ENCODE results near the gene SPINK1. TPM values are rescaled to one million over a fixed set of nuclear protein-coding genes. Genes with fewer than 3 reads are reported as not detected.
A peak's percentile ranks its signal among the peaks of the same experiment; 100 is the strongest.

Gene SPINK1
- total RNA-seq, 4 donors from 2014 or later, result 22.5 to 317 (median 54.1) TPM; not detected in 1

- in situ Hi-C loops (cut with MboI; ENCODE audit: low pct_ligation_motif_present in 1 of 4, low pct_unique_long_range_greater_than_20kb in 1 of 4, low sequenced_read_pairs in 3 of 4), result loop anchor here in 2 of 4 donors (25.0 kb wide), 1 partner anchor 254 kb away; no protein-coding TSS in a partner anchor
These were observed 27.1 kb upstream of the SPINK1 start for GRCh38 chr5:147858565-147858964.

GRCh38 chr5:147857302-147858129 is 26.0 kb upstream of the SPINK1 start:
- no peaks in the 10 kb centered on the region for H3K9me3 ChIP-seq
- in situ Hi-C loops (cut with MboI; ENCODE audit: low pct_ligation_motif_present in 1 of 4, low pct_unique_long_range_greater_than_20kb in 1 of 4, low sequenced_read_pairs in 3 of 4), result loop anchor here in 2 of 4 donors (25.0 kb wide), 1 partner anchor 255 kb away; no protein-coding TSS in a partner anchor

More at GRCh38 chr5:147858565-147858964, 27.1 kb upstream of the SPINK1 start:
- H3K36me3 ChIP-seq, result no peaks in the 10 kb centered on the region
- H3K27me3 ChIP-seq, result no peaks in the 10 kb centered on the region
- peaks cover 0 to 11% (median 5%) of the 10 kb centered on the region in 4 donors for H3K4me1 ChIP-seq
- H3K4me3 ChIP-seq, result no peak overlapping the region
- intact Hi-C loops (cut with DNase I; ENCODE audit: low total_unique reads), result no loop called here
- no peak for TF ChIP-seq POLR2A (IDR thresholded peaks at IDR 0.05)
- TF ChIP-seq POLR2AphosphoS5 (IDR thresholded peaks at IDR 0.05), result no peak
- no peak for TF ChIP-seq EP300 (IDR thresholded peaks at IDR 0.05; ENCODE audit: low read depth)
- no peak for TF ChIP-seq CTCF (IDR thresholded peaks at IDR 0.05)
- DNase-seq, result no peak
- no peaks in the 10 kb centered on the region for H3K9me3 ChIP-seq
- 59% methylated on average over 1 of the region's 1 CpG; no CpG with 5 or more reads in 1 of the 2 donors for WGBS, 2 donors (ENCODE audit: low coverage in 1 of 2)
- H3K27ac ChIP-seq, result no peak overlapping the region

GRCh38 chr5:147856801-147857200 is 25.3 kb upstream of the SPINK1 start:
- no peaks in the 10 kb centered on the region for H3K9me3 ChIP-seq
- TF ChIP-seq POLR2AphosphoS5 (IDR thresholded peaks at IDR 0.05), result no peak
- TF ChIP-seq EP300 (IDR thresholded peaks at IDR 0.05; ENCODE audit: low read depth), result no peak
- no peak for TF ChIP-seq CTCF (IDR thresholded peaks at IDR 0.05)
- TF ChIP-seq POLR2A (IDR thresholded peaks at IDR 0.05), result no peak
- no peaks in the 10 kb centered on the region for H3K36me3 ChIP-seq
- no peak for DNase-seq
- no peaks in the 10 kb centered on the region for H3K27me3 ChIP-seq
- in situ Hi-C loops (cut with MboI; ENCODE audit: low pct_ligation_motif_present in 1 of 4, low pct_unique_long_range_greater_than_20kb in 1 of 4, low sequenced_read_pairs in 3 of 4) (loop anchor here in 2 of 4 donors (25.0 kb wide), 1 partner anchor 256 kb away; no protein-coding TSS in a partner anchor), intact Hi-C loops (cut with DNase I; ENCODE audit: low total_unique reads) (no loop called here)
- H3K4me3 ChIP-seq, result no peak overlapping the region
- H3K4me1 ChIP-seq, result peaks cover 0 to 11% (median 4%) of the 10 kb centered on the region in 4 donors
- H3K27ac ChIP-seq, result no peak overlapping the region

More at GRCh38 chr5:147857302-147858129, 26.0 kb upstream of the SPINK1 start:
- TF ChIP-seq EP300 (IDR thresholded peaks at IDR 0.05; ENCODE audit: low read depth) (no peak), POLR2A (IDR thresholded peaks at IDR 0.05) (no peak), CTCF (IDR thresholded peaks at IDR 0.05) (peak; percentile 68 to 82 (median 78))
- peak; percentile 69 for DNase-seq
- H3K4me3 ChIP-seq, result no peak overlapping the region
- H3K27ac ChIP-seq, result no peak overlapping the region
- peaks cover 0 to 11% (median 4%) of the 10 kb centered on the region in 4 donors for H3K4me1 ChIP-seq
- WGBS, 2 donors (ENCODE audit: low coverage in 1 of 2), result 0% methylated on average over 2 of the region's 2 CpGs
- intact Hi-C loops (cut with DNase I; ENCODE audit: low total_unique reads), result no loop called here
- no peaks in the 10 kb centered on the region for H3K27me3 ChIP-seq
- no peaks in the 10 kb centered on the region for H3K36me3 ChIP-seq

- 43 to 56% methylated on average over 4 of the region's 4 CpGs for WGBS, 2 donors (ENCODE audit: low coverage in 1 of 2)
- no peak for TF ChIP-seq POLR2AphosphoS5 (IDR thresholded peaks at IDR 0.05)
- no peak for TF ChIP-seq EP300 (IDR thresholded peaks at IDR 0.05; ENCODE audit: low read depth)
- no peak for TF ChIP-seq POLR2A (IDR thresholded peaks at IDR 0.05)
- no peak for TF ChIP-seq CTCF (IDR thresholded peaks at IDR 0.05)
These were observed 24.3 kb upstream of the SPINK1 start for GRCh38 chr5:147855774-147856069.

More at GRCh38 chr5:147855774-147856069, 24.3 kb upstream of the SPINK1 start:
- H3K36me3 ChIP-seq, result no peaks in the 10 kb centered on the region
- intact Hi-C loops (cut with DNase I; ENCODE audit: low total_unique reads) (no loop called here), in situ Hi-C loops (cut with MboI; ENCODE audit: low pct_ligation_motif_present in 1 of 4, low pct_unique_long_range_greater_than_20kb in 1 of 4, low sequenced_read_pairs in 3 of 4) (loop anchor here in 2 of 4 donors (25.0 kb wide), 1 partner anchor 257 kb away; no protein-coding TSS in a partner anchor)
- H3K27ac ChIP-seq, result no peak overlapping the region
- DNase-seq, result no peak
- H3K9me3 ChIP-seq, result no peaks in the 10 kb centered on the region
- H3K27me3 ChIP-seq, result no peaks in the 10 kb centered on the region
- peaks cover 0 to 11% (median 4%) of the 10 kb centered on the region in 4 donors for H3K4me1 ChIP-seq
- no peak overlapping the region for H3K4me3 ChIP-seq
